K562 (cell line): ENCODE measurements around the gene ACE. TPM values are rescaled to one million over a fixed set of nuclear protein-coding genes. Genes with fewer than 3 reads are reported as not detected.

Experiments used
- ASH1L ChIP-seq: fragments of 450-650 bp; IDR thresholded peaks from 2 replicates; pipeline ENCODE4 v1.6.1; 2018; ENCODE audit warnings: borderline replicate concordance, mild to moderate bottlenecking, low read depth; ENCODE audit not compliant: partially characterized antibody
- CEBPG ChIP-seq, 3 experiments: fragments of 200-800 bp in 1 of 3; sonication (Bioruptor generic) in 1 of 3; sonication (generic) in 1 of 3; formaldehyde crosslinking in 1 of 3; IDR thresholded peaks in 2 of 3; conservative IDR thresholded peaks in 1 of 3; 2 replicates each; pipeline versions ENCODE4 v1.6.1 to v1.8.0; 2016 to 2022; ENCODE audit warnings: missing compliant biosample characterization in 2 of 3, missing genetic modification characterization in 2 of 3, mild to moderate bottlenecking in 1 of 3, missing genetic modification reagents in 1 of 3
- DMBX1 ChIP-seq: fragments of 250-450 bp; sonication (Bioruptor Pico); IDR thresholded peaks from 2 replicates; pipeline ENCODE4 v1.8.0; 2022; ENCODE audit warnings: inconsistent platforms, mild to moderate bottlenecking, moderate library complexity, borderline replicate concordance
- ETV1 ChIP-seq: fragments of 450-650 bp; conservative IDR thresholded peaks from 2 replicates; pipeline ENCODE4 v1.6.1; 2016; ENCODE audit warnings: missing genetic modification characterization, control low read depth, low read depth, missing compliant biosample characterization
- HMGN3 ChIP-seq: IDR thresholded peaks from 2 replicates; pipeline ENCODE4 v1.6.1; 2011; ENCODE audit warnings: borderline replicate concordance, low read depth, mild to moderate bottlenecking, mixed read lengths, low read length; ENCODE audit not compliant: insufficient read length; ENCODE audit errors: extremely low read depth
- HNRNPUL1 ChIP-seq: fragments of 200-400 bp; formaldehyde crosslinking; IDR thresholded peaks from 2 replicates; pipeline ENCODE4 v1.6.1; 2017; ENCODE audit warnings: low read length
- HSF4 ChIP-seq: fragments of 250-450 bp; sonication (Bioruptor Pico); IDR thresholded peaks from 2 replicates; pipeline ENCODE4 v2.1.2; 2022; ENCODE audit warnings: mild to moderate bottlenecking, moderate library complexity, borderline replicate concordance
- JUN ChIP-seq, 2 experiments: sonication (generic) in 1 of 2; formaldehyde crosslinking in 1 of 2; IDR thresholded peaks; 2 replicates each; pipeline versions ENCODE4 v1.6.1 to v1.8.0; 2012 to 2022; ENCODE audit warnings: borderline replicate concordance in 2 of 2, mild to moderate bottlenecking in 2 of 2, improper control_type of control experiment in 1 of 2, low read depth in 1 of 2, low read length in 1 of 2, missing genetic modification reagents in 1 of 2
- MXI1 ChIP-seq: IDR thresholded peaks from 2 replicates; pipeline ENCODE4 v1.6.1; 2011; ENCODE audit warnings: low read depth, mild to moderate bottlenecking, improper control_type of control experiment, low read length
- RBM34 ChIP-seq: fragments of 200-400 bp; formaldehyde crosslinking; IDR thresholded peaks from 2 replicates; pipeline ENCODE4 v1.6.1; 2018; ENCODE audit warnings: low read length, borderline replicate concordance; ENCODE audit not compliant: insufficient read depth
- SMARCB1 ChIP-seq: IDR thresholded peaks from 2 replicates; pipeline ENCODE4 v1.6.1; 2011; ENCODE audit warnings: improper control_type of control experiment, low read depth; ENCODE audit not compliant: insufficient read length
- STAT5A ChIP-seq: IDR thresholded peaks from 2 replicates; pipeline ENCODE4 v1.6.1; 2012; ENCODE audit warnings: low read length, inconsistent platforms, borderline replicate concordance
- ZNF253 ChIP-seq: fragments of 250-450 bp; sonication (Bioruptor Pico); conservative IDR thresholded peaks from 2 replicates; pipeline ENCODE4 v1.6.1; 2021; ENCODE audit warnings: mild to moderate bottlenecking
- ZNF431 ChIP-seq: sonication (generic); formaldehyde crosslinking; IDR thresholded peaks from 2 replicates; pipeline ENCODE4 v1.8.0; 2022; ENCODE audit warnings: mild to moderate bottlenecking, missing genetic modification reagents
- ZNF780A ChIP-seq: fragments of 250-450 bp; sonication (Bioruptor Pico); IDR thresholded peaks from 2 replicates; pipeline ENCODE4 v1.5.0; 2021; ENCODE audit warnings: mild to moderate bottlenecking
- polyA plus RNA-seq, 8 experiments: library from polyadenylated mRNA; depleted of rRNA in 4 of 8; stranded (reverse) in 5 of 8; unstranded in 3 of 8; fragments of >200 nt; fragmentation: Nextera tagmentation in 2 of 8; fragmentation: Illumina TruSeq in 1 of 8; extraction: Ambion mirVana in 2 of 8; extraction: Trizol in 1 of 8; gene quantifications; 2 replicates each; pipeline versions ENCODE4 v1.2.1 to v1.2.3, GENCODE V29; 2011 to 2014; ENCODE audit warnings: inconsistent platforms in 1 of 8, missing spikeins in 1 of 8
- total RNA-seq, 7 experiments: library from RNA; depleted of rRNA in 6 of 7; stranded (reverse); fragments of >200 nt in 6 of 7; fragmentation: Illumina TruSeq in 2 of 7; extraction: Trizol in 2 of 7; gene quantifications; 2 replicates each; pipeline versions ENCODE4 v1.2.1 to v1.2.3, GENCODE V29; 2011 to 2021; ENCODE audit warnings: low replicate concordance in 1 of 7
- TF ChIP-seq, protein P1 (sequence below): fragments of 200-800 bp; sonication (Bioruptor generic); IDR thresholded peaks from 2 replicates; pipeline ENCODE4 v1.6.1; 2016; ENCODE audit warnings: missing genetic modification characterization, missing compliant biosample characterization
- TF ChIP-seq, protein P2 (sequence below): sonication (generic); formaldehyde crosslinking; IDR thresholded peaks from 2 replicates; pipeline ENCODE4 v1.8.1; 2023; ENCODE audit warnings: mild to moderate bottlenecking, missing genetic modification reagents

Gene ACE
- total and polyA plus RNA-seq, 9 of the 15 experiments (the other 6 are each of a cell fraction or from before 2014, with no cell fraction given), result 0.07 to 2.5 (median 0.47) TPM; not detected in 1

GRCh38 chr17:63431939-63432804 is 44.7 kb upstream of the ACE start (continued):
- TF ChIP-seq, protein P1, sequence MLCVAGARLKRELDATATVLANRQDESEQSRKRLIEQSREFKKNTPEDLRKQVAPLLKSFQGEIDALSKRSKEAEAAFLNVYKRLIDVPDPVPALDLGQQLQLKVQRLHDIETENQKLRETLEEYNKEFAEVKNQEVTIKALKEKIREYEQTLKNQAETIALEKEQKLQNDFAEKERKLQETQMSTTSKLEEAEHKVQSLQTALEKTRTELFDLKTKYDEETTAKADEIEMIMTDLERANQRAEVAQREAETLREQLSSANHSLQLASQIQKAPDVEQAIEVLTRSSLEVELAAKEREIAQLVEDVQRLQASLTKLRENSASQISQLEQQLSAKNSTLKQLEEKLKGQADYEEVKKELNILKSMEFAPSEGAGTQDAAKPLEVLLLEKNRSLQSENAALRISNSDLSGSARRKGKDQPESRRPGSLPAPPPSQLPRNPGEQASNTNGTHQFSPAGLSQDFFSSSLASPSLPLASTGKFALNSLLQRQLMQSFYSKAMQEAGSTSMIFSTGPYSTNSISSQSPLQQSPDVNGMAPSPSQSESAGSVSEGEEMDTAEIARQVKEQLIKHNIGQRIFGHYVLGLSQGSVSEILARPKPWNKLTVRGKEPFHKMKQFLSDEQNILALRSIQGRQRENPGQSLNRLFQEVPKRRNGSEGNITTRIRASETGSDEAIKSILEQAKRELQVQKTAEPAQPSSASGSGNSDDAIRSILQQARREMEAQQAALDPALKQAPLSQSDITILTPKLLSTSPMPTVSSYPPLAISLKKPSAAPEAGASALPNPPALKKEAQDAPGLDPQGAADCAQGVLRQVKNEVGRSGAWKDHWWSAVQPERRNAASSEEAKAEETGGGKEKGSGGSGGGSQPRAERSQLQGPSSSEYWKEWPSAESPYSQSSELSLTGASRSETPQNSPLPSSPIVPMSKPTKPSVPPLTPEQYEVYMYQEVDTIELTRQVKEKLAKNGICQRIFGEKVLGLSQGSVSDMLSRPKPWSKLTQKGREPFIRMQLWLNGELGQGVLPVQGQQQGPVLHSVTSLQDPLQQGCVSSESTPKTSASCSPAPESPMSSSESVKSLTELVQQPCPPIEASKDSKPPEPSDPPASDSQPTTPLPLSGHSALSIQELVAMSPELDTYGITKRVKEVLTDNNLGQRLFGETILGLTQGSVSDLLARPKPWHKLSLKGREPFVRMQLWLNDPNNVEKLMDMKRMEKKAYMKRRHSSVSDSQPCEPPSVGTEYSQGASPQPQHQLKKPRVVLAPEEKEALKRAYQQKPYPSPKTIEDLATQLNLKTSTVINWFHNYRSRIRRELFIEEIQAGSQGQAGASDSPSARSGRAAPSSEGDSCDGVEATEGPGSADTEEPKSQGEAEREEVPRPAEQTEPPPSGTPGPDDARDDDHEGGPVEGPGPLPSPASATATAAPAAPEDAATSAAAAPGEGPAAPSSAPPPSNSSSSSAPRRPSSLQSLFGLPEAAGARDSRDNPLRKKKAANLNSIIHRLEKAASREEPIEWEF, result peak; percentile 99
- TF ChIP-seq ZNF780A (CRISPR knock-in tag) (no peak), ASH1L (no peak), SMARCB1 (no peak), MXI1 (0 out of 2 replicates have a peak, but pooled peaks have one; percentile 13), ZNF431 (CRISPR knock-in tag) (0 out of 2 replicates have a peak, but pooled peaks have one; percentile 42), HSF4 (CRISPR knock-in tag) (no peak; the same call in 1 of the 2 replicates), ETV1 (tag) (peak; percentile 45; the same call in 1 of the 2 replicates), STAT5A (peak; percentile 80), JUN (IDR thresholded peaks at IDR 0.05; ENCODE audit: borderline replicate concordance, low read depth, low read length) (no peak; the same call in 1 of the 2 replicates), JUN (CRISPR knock-in tag; IDR thresholded peaks at IDR 0.05; ENCODE audit: borderline replicate concordance) (no peak), HMGN3 (peak; percentile 33), ZNF253 (CRISPR knock-in tag) (no peak), HNRNPUL1 (no peak), RBM34 (no peak), DMBX1 (CRISPR knock-in tag) (peak; percentile 82), CEBPG (CRISPR knock-in tag; IDR thresholded peaks at IDR 0.05) (no peak; the same call in 1 of the 2 replicates), CEBPG (tag; conservative IDR thresholded peaks at IDR 0.05 in 1 of 2, IDR thresholded peaks at IDR 0.05 in 1 of 2) (peak; percentile 34 to 35; a peak in 2 of 4 replicates)
- TF ChIP-seq, protein P2, sequence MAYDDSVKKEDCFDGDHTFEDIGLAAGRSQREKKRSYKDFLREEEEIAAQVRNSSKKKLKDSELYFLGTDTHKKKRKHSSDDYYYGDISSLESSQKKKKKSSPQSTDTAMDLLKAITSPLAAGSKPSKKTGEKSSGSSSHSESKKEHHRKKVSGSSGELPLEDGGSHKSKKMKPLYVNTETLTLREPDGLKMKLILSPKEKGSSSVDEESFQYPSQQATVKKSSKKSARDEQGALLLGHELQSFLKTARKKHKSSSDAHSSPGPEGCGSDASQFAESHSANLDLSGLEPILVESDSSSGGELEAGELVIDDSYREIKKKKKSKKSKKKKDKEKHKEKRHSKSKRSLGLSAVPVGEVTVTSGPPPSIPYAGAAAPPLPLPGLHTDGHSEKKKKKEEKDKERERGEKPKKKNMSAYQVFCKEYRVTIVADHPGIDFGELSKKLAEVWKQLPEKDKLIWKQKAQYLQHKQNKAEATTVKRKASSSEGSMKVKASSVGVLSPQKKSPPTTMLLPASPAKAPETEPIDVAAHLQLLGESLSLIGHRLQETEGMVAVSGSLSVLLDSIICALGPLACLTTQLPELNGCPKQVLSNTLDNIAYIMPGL (CRISPR knock-in tag), result no peak
